HEK293 (cell line): ENCODE measurements around the gene ZNF445.

Source experiments
- CTCF ChIA-PET: fragments of 350-600 bp; formaldehyde crosslinking; extraction: SDS; loops from one replicate; lab custom pipeline; 2021; ENCODE audit warnings: antibody characterized with exemption; lab: Yijun Ruan, JAX
- POLR2A ChIA-PET: fragments of 300-600 bp; formaldehyde crosslinking; extraction: SDS; loops from one replicate; lab custom pipeline; 2020; ENCODE audit warnings: antibody characterized with exemption, inconsistent platforms; lab: Yijun Ruan, JAX
- H3K27ac ChIP-seq: fragments of 200-500 bp; sonication (Bioruptor generic); 2 replicates; pipeline ENCODE4 v1.5.1; 2014; ENCODE audit warnings: low read depth, low read length, control low read depth, inconsistent platforms; ENCODE audit errors: extremely low read depth
- H3K36me3 ChIP-seq, 2 experiments: fragments of 200-500 bp in 1 of 2; sonication (Bioruptor generic) in 1 of 2; 1 replicate in 1 of 2; 2 replicates in 1 of 2; pipeline ENCODE4 v1.5.1; 2014 to 2017; ENCODE audit warnings: inconsistent platforms in 2 of 2, low read length in 2 of 2; ENCODE audit not compliant: control insufficient read depth in 2 of 2, insufficient read depth in 1 of 2
- H3K4me1 ChIP-seq: fragments of 200-500 bp; sonication (Bioruptor generic); 2 replicates; pipeline ENCODE4 v1.5.1; 2014; ENCODE audit warnings: mild to moderate bottlenecking, low read length, inconsistent platforms; ENCODE audit not compliant: control insufficient read depth, insufficient read depth
- H3K4me3 ChIP-seq: 2 replicates; pipeline ENCODE4 v1.5.1; 2011; ENCODE audit warnings: low read depth, mild to moderate bottlenecking, control low read depth, low read length, moderate library complexity
- H3K9me3 ChIP-seq: fragments of 200-500 bp; sonication (Bioruptor generic); 2 replicates; pipeline ENCODE4 v1.5.1; 2014; ENCODE audit warnings: low read depth, low read length, inconsistent platforms; ENCODE audit not compliant: control insufficient read depth, insufficient read depth
- EGR2 ChIP-seq: fragments of 450-650 bp; formaldehyde crosslinking; IDR thresholded peaks from 2 replicates; pipeline ENCODE4 v1.5.1; 2016; ENCODE audit warnings: low read depth, missing biosample characterization, missing genetic modification characterization
- KLF10 ChIP-seq: fragments of 450-650 bp; IDR thresholded peaks from 2 replicates; pipeline ENCODE4 v1.5.1; 2018; ENCODE audit warnings: missing biosample characterization, mild to moderate bottlenecking, missing genetic modification characterization
- PRDM1 ChIP-seq: fragments of 450-650 bp; formaldehyde crosslinking; IDR thresholded peaks from 2 replicates; pipeline ENCODE4; 2016; ENCODE audit warnings: missing biosample characterization, missing genetic modification characterization
- RBAK ChIP-seq: fragments of 450-650 bp; formaldehyde crosslinking; IDR thresholded peaks from 2 replicates; pipeline ENCODE4 v1.5.1; 2016; ENCODE audit warnings: missing biosample characterization, missing genetic modification characterization
- SCRT1 ChIP-seq: fragments of 450-650 bp; formaldehyde crosslinking; IDR thresholded peaks from 2 replicates; pipeline ENCODE4 v1.5.1; 2016; ENCODE audit warnings: missing biosample characterization, missing genetic modification characterization, borderline replicate concordance
- ZBTB48 ChIP-seq: fragments of 450-650 bp; formaldehyde crosslinking; IDR thresholded peaks from 2 replicates; pipeline ENCODE4 v1.5.1; 2016; ENCODE audit warnings: missing biosample characterization, missing genetic modification characterization
- ZBTB8A ChIP-seq: fragments of 450-650 bp; formaldehyde crosslinking; IDR thresholded peaks from 2 replicates; pipeline ENCODE4 v1.5.1; 2016; ENCODE audit warnings: missing biosample characterization, missing genetic modification characterization
- ZNF10 ChIP-seq: fragments of 450-650 bp; formaldehyde crosslinking; IDR thresholded peaks from 2 replicates; pipeline ENCODE4 v1.5.1; 2017; ENCODE audit warnings: missing biosample characterization, missing genetic modification characterization
- ZNF112 ChIP-seq: fragments of 450-650 bp; formaldehyde crosslinking; IDR thresholded peaks from 2 replicates; pipeline ENCODE4 v1.5.0; 2017; ENCODE audit warnings: missing biosample characterization, missing genetic modification characterization
- ZNF121 ChIP-seq: fragments of 450-650 bp; formaldehyde crosslinking; IDR thresholded peaks from 2 replicates; pipeline ENCODE4 v1.5.1; 2016; ENCODE audit warnings: missing biosample characterization, missing genetic modification characterization
- ZNF138 ChIP-seq: fragments of 450-650 bp; formaldehyde crosslinking; IDR thresholded peaks from 2 replicates; pipeline ENCODE4 v1.5.1; 2016; ENCODE audit warnings: missing biosample characterization, missing genetic modification characterization, borderline replicate concordance
- ZNF175 ChIP-seq: fragments of 450-650 bp; formaldehyde crosslinking; IDR thresholded peaks from 2 replicates; pipeline ENCODE4 v1.5.1; 2016; ENCODE audit warnings: missing biosample characterization, missing genetic modification characterization
- ZNF18 ChIP-seq: fragments of 450-650 bp; formaldehyde crosslinking; IDR thresholded peaks from 2 replicates; pipeline ENCODE4 v1.5.1; 2016; ENCODE audit warnings: missing biosample characterization, missing genetic modification characterization
- ZNF2 ChIP-seq: fragments of 450-650 bp; formaldehyde crosslinking; IDR thresholded peaks from 2 replicates; pipeline ENCODE4 v1.5.1; 2016; ENCODE audit warnings: missing biosample characterization, missing genetic modification characterization
- ZNF221 ChIP-seq: fragments of 450-650 bp; formaldehyde crosslinking; IDR thresholded peaks from 2 replicates; pipeline ENCODE4 v1.5.1; 2017; ENCODE audit warnings: missing biosample characterization, missing genetic modification characterization, borderline replicate concordance
- ZNF292 ChIP-seq: fragments of 450-650 bp; formaldehyde crosslinking; IDR thresholded peaks from 2 replicates; pipeline ENCODE4 v1.5.1; 2016; ENCODE audit warnings: low read depth, missing biosample characterization, missing genetic modification characterization, borderline replicate concordance
- ZNF433 ChIP-seq: fragments of 450-650 bp; formaldehyde crosslinking; IDR thresholded peaks from 2 replicates; pipeline ENCODE4 v1.5.1; 2016; ENCODE audit warnings: missing biosample characterization, missing genetic modification characterization, low read depth
- ZNF449 ChIP-seq: fragments of 450-650 bp; formaldehyde crosslinking; IDR thresholded peaks from 2 replicates; pipeline ENCODE4 v1.5.1; 2017; ENCODE audit warnings: missing biosample characterization, mild to moderate bottlenecking, missing genetic modification characterization, moderate library complexity
- ZNF488 ChIP-seq: fragments of 450-650 bp; formaldehyde crosslinking; IDR thresholded peaks from 2 replicates; pipeline ENCODE4 v1.5.1; 2016; ENCODE audit warnings: missing biosample characterization, missing genetic modification characterization
- ZNF510 ChIP-seq: fragments of 450-650 bp; formaldehyde crosslinking; IDR thresholded peaks from 2 replicates; pipeline ENCODE4 v1.5.1; 2018; ENCODE audit warnings: mild to moderate bottlenecking, missing genetic modification characterization, missing biosample characterization; ENCODE audit not compliant: insufficient replicate concordance
- ZNF521 ChIP-seq: fragments of 450-650 bp; formaldehyde crosslinking; IDR thresholded peaks from 2 replicates; pipeline ENCODE4 v1.5.1; 2017; ENCODE audit warnings: missing biosample characterization, mild to moderate bottlenecking, missing genetic modification characterization
- ZNF560 ChIP-seq: fragments of 450-650 bp; formaldehyde crosslinking; IDR thresholded peaks from 2 replicates; pipeline ENCODE4 v1.5.1; 2017; ENCODE audit warnings: missing biosample characterization, missing genetic modification characterization, borderline replicate concordance
- ZNF624 ChIP-seq: fragments of 450-650 bp; formaldehyde crosslinking; IDR thresholded peaks from 2 replicates; pipeline ENCODE4 v1.5.1; 2017; ENCODE audit warnings: missing biosample characterization, missing genetic modification characterization
- ZNF658 ChIP-seq: fragments of 450-650 bp; formaldehyde crosslinking; IDR thresholded peaks from 2 replicates; pipeline ENCODE4; 2016; ENCODE audit warnings: missing biosample characterization, missing genetic modification characterization
- ZNF670 ChIP-seq: fragments of 450-650 bp; formaldehyde crosslinking; IDR thresholded peaks from 2 replicates; pipeline ENCODE4 v1.5.1; 2016; ENCODE audit warnings: missing biosample characterization, missing genetic modification characterization, low read depth
- ZNF692 ChIP-seq: fragments of 450-650 bp; formaldehyde crosslinking; IDR thresholded peaks from 2 replicates; pipeline ENCODE4 v1.5.1; 2016; ENCODE audit warnings: missing biosample characterization, missing genetic modification characterization
- ZNF76 ChIP-seq: fragments of 450-650 bp; formaldehyde crosslinking; IDR thresholded peaks from 2 replicates; pipeline ENCODE4; 2016; ENCODE audit warnings: low read depth, missing biosample characterization, missing genetic modification characterization, borderline replicate concordance
- ZSCAN16 ChIP-seq: fragments of 450-650 bp; formaldehyde crosslinking; IDR thresholded peaks from 2 replicates; pipeline ENCODE4 v1.5.1; 2016; ENCODE audit warnings: missing biosample characterization, missing genetic modification characterization
- ZSCAN5A ChIP-seq: fragments of 450-650 bp; formaldehyde crosslinking; IDR thresholded peaks from 2 replicates; pipeline ENCODE4 v1.5.1; 2016; ENCODE audit warnings: missing biosample characterization, missing genetic modification characterization

The ZNF445 gene

GRCh38 chr3:44396200-44397171 lies 81.0 kb downstream of the ZNF445 start:
- Histone ChIP-seq H3K4me1 (no peaks in the 10 kb centered on the region), H3K27ac (no peak overlapping the region), H3K36me3 (peaks cover 0 to 7% of the 10 kb centered on the region in 2 experiments; a peak in 1 of 3 replicates), H3K9me3 (no peaks in the 10 kb centered on the region), H3K4me3 (no peak overlapping the region)
- POLR2A ChIA-PET, result no interaction called here
- CTCF ChIA-PET, result interaction anchor here (0.7 kb wide), 1 partner anchor 8 kb away, joined by 3 read pairs; no protein-coding TSS in a partner anchor
- no peak for TF ChIP-seq ZNF112 (tag by site-specific recombination)
- TF ChIP-seq ZSCAN5A (tag by site-specific recombination), result no peak
- TF ChIP-seq ZNF138 (tag by site-specific recombination), result no peak
- no peak for TF ChIP-seq ZNF670 (tag by site-specific recombination)
- TF ChIP-seq ZNF18 (tag by site-specific recombination), result no peak
- TF ChIP-seq ZNF624, result no peak
- no peak for TF ChIP-seq ZNF121 (tag by site-specific recombination)
- TF ChIP-seq ZSCAN16 (tag by site-specific recombination), result no peak
- no peak for TF ChIP-seq ZNF175
- no peak for TF ChIP-seq ZNF10 (tag by site-specific recombination)
- no peak for TF ChIP-seq SCRT1
- TF ChIP-seq ZNF521 (tag by site-specific recombination), result no peak
- no peak for TF ChIP-seq ZNF433 (tag by site-specific recombination)
- no peak for TF ChIP-seq ZNF658 (tag by site-specific recombination)
- no peak for TF ChIP-seq ZNF488 (tag by site-specific recombination)
- TF ChIP-seq PRDM1 (tag by site-specific recombination), result no peak

GRCh38 chr3:44395714-44396113 lies 81.8 kb downstream of the ZNF445 start:
- H3K4me1 ChIP-seq, result no peaks in the 10 kb centered on the region
- H3K27ac ChIP-seq, result no peak overlapping the region
- H3K4me3 ChIP-seq, result no peak overlapping the region
- CTCF ChIA-PET, result interaction anchor here (0.7 kb wide), 1 partner anchor 9 kb away, joined by 3 read pairs; no protein-coding TSS in a partner anchor
- POLR2A ChIA-PET, result no interaction called here
- H3K9me3 ChIP-seq, result no peaks in the 10 kb centered on the region
- peaks cover 0 to under 1% of the 10 kb centered on the region in 2 experiments; a peak in 1 of 3 replicates for H3K36me3 ChIP-seq
- no peak for TF ChIP-seq ZNF449
- no peak for TF ChIP-seq ZBTB8A (tag by site-specific recombination)
- no peak for TF ChIP-seq ZNF2 (tag by site-specific recombination)
- no peak for TF ChIP-seq ZNF76 (tag by site-specific recombination)
- no peak for TF ChIP-seq ZNF560 (tag by site-specific recombination)
- no peak for TF ChIP-seq EGR2
- TF ChIP-seq ZNF510 (tag by site-specific recombination), result no peak
- no peak for TF ChIP-seq ZNF292
- no peak for TF ChIP-seq ZNF692 (tag by site-specific recombination)
- TF ChIP-seq ZBTB48 (tag by site-specific recombination), result no peak
- TF ChIP-seq KLF10 (tag by site-specific recombination), result no peak
- no peak for TF ChIP-seq RBAK (tag by site-specific recombination)
- no peak for TF ChIP-seq ZNF221 (tag by site-specific recombination)
